Right hindlimb (tissue), 1 donor: Measurements from ENCODE around the gene FGD3.
A peak's percentile ranks its signal among the peaks of the same experiment; 100 is the strongest.

ENCODE experiments used
- DNase-seq: peaks from one replicate; pipeline ENCODE4 v3.0.0-alpha.2; 2018

FGD3 gene

GRCh38 chr9:93058355-93059010 lies 111.2 kb downstream of the FGD3 start, which contains the start of gene SUSD3:
TSS of gene SUSD3 (plus strand) at chr9:93058701. CDS start at chr9:93058743, 42 bp downstream.
- peak; percentile 69 for DNase-seq

GRCh38 chr9:93059011-93059714 lies 111.8 kb downstream of the FGD3 start:
- no peak for DNase-seq

- no peak for DNase-seq
Measured at GRCh38 chr9:93059715-93060578, 112.6 kb downstream of the FGD3 start.

GRCh38 chr9:93060746-93061259 lies 113.5 kb downstream of the FGD3 start:
- no peak for DNase-seq

- DNase-seq, result no peak
Measured at GRCh38 chr9:93061260-93061751, 114.0 kb downstream of the FGD3 start.

- no peak for DNase-seq
Measured at GRCh38 chr9:93061791-93062763, 114.8 kb downstream of the FGD3 start.

- no peak for DNase-seq
Measured at GRCh38 chr9:93064392-93065134, 117.2 kb downstream of the FGD3 start.

GRCh38 chr9:93065135-93065720 lies 117.9 kb downstream of the FGD3 start:
- DNase-seq, result no peak

GRCh38 chr9:93066978-93067603 lies 119.8 kb downstream of the FGD3 start:
- DNase-seq, result no peak

- no peak for DNase-seq
Measured at GRCh38 chr9:93068956-93069355, 121.6 kb downstream of the FGD3 start.

GRCh38 chr9:93071464-93071863 lies 124.1 kb downstream of the FGD3 start:
- no peak for DNase-seq

- DNase-seq, result no peak
Measured at GRCh38 chr9:93072383-93072795, 125.1 kb downstream of the FGD3 start.

- DNase-seq, result peak; percentile 9
Measured at GRCh38 chr9:93076101-93076791, 128.9 kb downstream of the FGD3 start.

GRCh38 chr9:93076792-93077128 lies 129.4 kb downstream of the FGD3 start:
- DNase-seq, result no peak

GRCh38 chr9:93077367-93077766 lies 130.0 kb downstream of the FGD3 start:
- DNase-seq, result no peak

- peak; percentile 11 for DNase-seq
Measured at GRCh38 chr9:93077811-93078210, 130.5 kb downstream of the FGD3 start.

- no peak for DNase-seq
Measured at GRCh38 chr9:93079371-93079770, 132.0 kb downstream of the FGD3 start.

GRCh38 chr9:93080406-93080805 lies 133.1 kb downstream of the FGD3 start:
- no peak for DNase-seq

GRCh38 chr9:93081081-93081529 lies 133.8 kb downstream of the FGD3 start:
- DNase-seq, result no peak

GRCh38 chr9:93081931-93082330 lies 134.6 kb downstream of the FGD3 start:
- no peak for DNase-seq
